ENCODE results near the gene AGBL4.

Gene AGBL4

GRCh38 chr1:48936436-48936835 lies 1087.3 kb downstream of the AGBL4 start:
- H3K9me3 ChIP-seq (ENCODE audit: low read length): no peaks in the 10 kb centered on the region
- no peaks in the 10 kb centered on the region for H4K20me1 ChIP-seq (ENCODE audit: insufficient read depth, low read length)
- H3K79me2 ChIP-seq (ENCODE audit: insufficient read depth, low read length): no peaks in the 10 kb centered on the region
- H3K27ac ChIP-seq (ENCODE audit: low read depth, low read length, poor library complexity, severe bottlenecking): no peak overlapping the region
- H2AFZ ChIP-seq (ENCODE audit: low read length): no peak overlapping the region
- no peaks in the 10 kb centered on the region for H3K4me1 ChIP-seq (ENCODE audit: insufficient read depth, low read length, severe bottlenecking)
- H3F3A ChIP-seq (ENCODE audit: insufficient read depth, low read length): no peaks in the 10 kb centered on the region
- no peaks in the 10 kb centered on the region for H3K36me3 ChIP-seq (ENCODE audit: insufficient read depth, low read length)
- H3K27me3 ChIP-seq (ENCODE audit: insufficient read depth, low read length): no peaks in the 10 kb centered on the region
- H3K4me3 ChIP-seq (ENCODE audit: low read depth, low read length, poor library complexity, severe bottlenecking): no peak overlapping the region
- no peaks in the 10 kb centered on the region for H3K9me2 ChIP-seq (ENCODE audit: low read depth, low read length)
- TF ChIP-seq CTCF (IDR thresholded peaks at IDR 0.05; ENCODE audit: low read length) (no peak), EZH2 (IDR thresholded peaks at IDR 0.05; ENCODE audit: borderline replicate concordance, low read length) (no peak)
- H3K4me2 ChIP-seq (ENCODE audit: low read length): no peak overlapping the region
- H3K9ac ChIP-seq (ENCODE audit: low read length): no peak overlapping the region

- no peaks in the 10 kb centered on the region for H3F3A ChIP-seq (ENCODE audit: insufficient read depth, low read length)
- no peak overlapping the region for H2AFZ ChIP-seq (ENCODE audit: low read length)
- H3K27me3 ChIP-seq (ENCODE audit: insufficient read depth, low read length): no peaks in the 10 kb centered on the region
- TF ChIP-seq EZH2 (IDR thresholded peaks at IDR 0.05; ENCODE audit: borderline replicate concordance, low read length): no peak
- no peak for TF ChIP-seq CTCF (IDR thresholded peaks at IDR 0.05; ENCODE audit: low read length)
- no peak overlapping the region for H3K4me2 ChIP-seq (ENCODE audit: low read length)
- H3K79me2 ChIP-seq (ENCODE audit: insufficient read depth, low read length): no peaks in the 10 kb centered on the region
- H3K4me1 ChIP-seq (ENCODE audit: insufficient read depth, low read length, severe bottlenecking): no peaks in the 10 kb centered on the region
- H3K9me3 ChIP-seq (ENCODE audit: low read length): no peaks in the 10 kb centered on the region
- H3K27ac ChIP-seq (ENCODE audit: low read depth, low read length, poor library complexity, severe bottlenecking): no peak overlapping the region
- H3K36me3 ChIP-seq (ENCODE audit: insufficient read depth, low read length): no peaks in the 10 kb centered on the region
- no peak overlapping the region for H3K4me3 ChIP-seq (ENCODE audit: low read depth, low read length, poor library complexity, severe bottlenecking)
- no peak overlapping the region for H3K9ac ChIP-seq (ENCODE audit: low read length)
- no peaks in the 10 kb centered on the region for H3K9me2 ChIP-seq (ENCODE audit: low read depth, low read length)
- H4K20me1 ChIP-seq (ENCODE audit: insufficient read depth, low read length): no peaks in the 10 kb centered on the region
These were observed 1091.4 kb downstream of the AGBL4 start for GRCh38 chr1:48932366-48932765.

DNA sequence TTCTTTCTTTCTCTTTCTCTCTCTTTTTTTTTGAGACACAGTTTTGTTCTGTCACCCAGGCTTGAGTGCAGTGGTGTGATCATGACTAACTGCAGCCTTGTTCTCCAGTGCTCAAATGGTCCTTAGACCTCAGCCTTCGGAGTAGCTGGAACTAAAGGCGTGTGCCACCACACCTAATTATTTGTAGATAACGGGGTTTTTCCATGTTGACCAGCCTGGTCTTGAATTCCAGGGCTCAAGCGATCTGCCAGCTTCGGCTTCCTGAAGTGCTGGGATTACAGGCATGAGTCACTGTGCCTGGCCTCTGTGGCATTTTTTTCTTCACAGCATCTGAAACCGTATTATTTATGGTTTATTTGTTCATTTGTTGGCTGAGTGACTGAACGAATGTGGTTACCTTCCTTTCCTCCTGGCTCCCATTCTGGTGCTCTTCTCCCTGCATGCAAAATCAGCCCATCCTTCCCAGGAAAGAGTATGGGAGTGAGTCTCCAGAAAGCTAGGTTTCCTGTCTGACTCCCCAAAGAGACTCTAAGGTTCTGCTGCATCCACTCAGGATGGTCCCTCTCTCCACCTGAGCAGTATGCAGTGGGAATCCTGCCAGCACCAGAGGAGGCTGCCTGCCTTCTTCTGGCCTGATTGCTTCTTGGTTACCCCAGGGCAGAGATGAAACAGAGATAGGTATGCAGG lies 1092.1 kb downstream of the AGBL4 start:
- Histone ChIP-seq H3K9me2 (ENCODE audit: low read depth, low read length) (no peaks in the 10 kb centered on the region), H3K27me3 (ENCODE audit: insufficient read depth, low read length) (no peaks in the 10 kb centered on the region)

More for the DNA sequence above, 1092.1 kb downstream of the AGBL4 start:
- Histone ChIP-seq H3K4me1 (ENCODE audit: insufficient read depth, low read length, severe bottlenecking) (no peaks in the 10 kb centered on the region), H3F3A (ENCODE audit: insufficient read depth, low read length) (no peaks in the 10 kb centered on the region), H3K79me2 (ENCODE audit: insufficient read depth, low read length) (no peaks in the 10 kb centered on the region), H3K9ac (ENCODE audit: low read length) (no peak overlapping the region), H3K9me3 (ENCODE audit: low read length) (no peaks in the 10 kb centered on the region), H3K36me3 (ENCODE audit: insufficient read depth, low read length) (no peaks in the 10 kb centered on the region), H2AFZ (ENCODE audit: low read length) (no peak overlapping the region), H3K4me3 (ENCODE audit: low read depth, low read length, poor library complexity, severe bottlenecking) (no peak overlapping the region), H3K4me2 (ENCODE audit: low read length) (no peak overlapping the region), H3K27ac (ENCODE audit: low read depth, low read length, poor library complexity, severe bottlenecking) (no peak overlapping the region), H4K20me1 (ENCODE audit: insufficient read depth, low read length) (no peaks in the 10 kb centered on the region)
- TF ChIP-seq CTCF (IDR thresholded peaks at IDR 0.05; ENCODE audit: low read length) (no peak), EZH2 (IDR thresholded peaks at IDR 0.05; ENCODE audit: borderline replicate concordance, low read length) (no peak)

Measured in OCI-LY1 (cell line).